Panc1 (cell line): ENCODE measurements around the gene SKI. TPM values are rescaled to one million over a fixed set of nuclear protein-coding genes. Genes with fewer than 3 reads are reported as not detected.

Experiments used
- ATAC-seq: fragments of 200-7000 bp; cut with Tn5 transposase; 2 replicates; pipeline ENCODE4 v1.9.1; 2020; ENCODE audit warnings: mild to moderate bottlenecking, moderate library complexity
- BruUV-seq: library from RNA; stranded (reverse); fragments of 400-500 nt; replicated peaks from 2 replicates; lab custom pipeline; 2021; lab: Mats Ljungman, UMichigan
- CTCF ChIA-PET: fragments of 300-600 bp; sonication (Branson Sonifier 250); formaldehyde crosslinking; loops from one replicate; lab custom pipeline; 2022; ENCODE audit warnings: antibody characterized with exemption; lab: Charles Lee
- POLR2A ChIA-PET: fragments of 300-600 bp; sonication (Branson Sonifier 250); formaldehyde crosslinking; loops from one replicate; lab custom pipeline; 2022; ENCODE audit warnings: antibody characterized with exemption; lab: Charles Lee
- DNase-seq: peaks from one replicate; pipeline ENCODE4 v3.0.0-alpha.2; 2010; ENCODE audit warnings: low read depth, low spot score
- H3K27ac ChIP-seq: 2 replicates; pipeline ENCODE4 v1.5.1; 2011; ENCODE audit warnings: mild to moderate bottlenecking, low read length, inconsistent platforms
- H3K27me3 ChIP-seq: fragments of 200-500 bp; sonication (Bioruptor generic); 2 replicates; pipeline ENCODE4 v1.6.0; 2014; ENCODE audit warnings: low read length, inconsistent platforms; ENCODE audit not compliant: control insufficient read depth, insufficient read depth
- H3K36me3 ChIP-seq: fragments of 200-500 bp; sonication (Bioruptor generic); 2 replicates; pipeline ENCODE4 v1.5.1; 2014; ENCODE audit warnings: inconsistent platforms, mild to moderate bottlenecking, low read length, moderate library complexity; ENCODE audit not compliant: control insufficient read depth, insufficient read depth
- H3K4me1 ChIP-seq: 2 replicates; pipeline ENCODE4 v1.5.1; 2011; ENCODE audit warnings: inconsistent platforms, mild to moderate bottlenecking, low read length, moderate library complexity; ENCODE audit not compliant: control insufficient read depth, insufficient read depth
- H3K4me3 ChIP-seq, 2 experiments: 2 replicates each; pipeline ENCODE4 v1.5.1; 2011 to 2012; ENCODE audit warnings: low read depth in 2 of 2, low read length in 2 of 2, mild to moderate bottlenecking in 2 of 2, inconsistent platforms in 1 of 2, moderate library complexity in 1 of 2
- H3K9me3 ChIP-seq: fragments of 200-500 bp; sonication (Bioruptor generic); 2 replicates; pipeline ENCODE4 v1.5.1; 2014; ENCODE audit warnings: low read depth, mild to moderate bottlenecking, inconsistent platforms, low read length, moderate library complexity; ENCODE audit not compliant: control insufficient read depth, insufficient read depth
- CTCF ChIP-seq: fragments of 450-650 bp; IDR thresholded peaks from 2 replicates; pipeline ENCODE4 v1.5.1; 2017; ENCODE audit warnings: mild to moderate bottlenecking
- POLR2AphosphoS5 ChIP-seq: IDR thresholded peaks from 2 replicates; pipeline ENCODE4 v1.6.1; 2012; ENCODE audit warnings: mild to moderate bottlenecking, low read depth, low read length, moderate library complexity
- SIN3A ChIP-seq: IDR thresholded peaks from 2 replicates; pipeline ENCODE4 v1.6.1; 2012; ENCODE audit warnings: low read depth, mild to moderate bottlenecking, low read length, moderate library complexity, borderline replicate concordance; ENCODE audit not compliant: insufficient read depth
- TCF7L2 ChIP-seq: IDR thresholded peaks from 2 replicates; pipeline ENCODE4 v1.6.1; 2011; ENCODE audit warnings: mild to moderate bottlenecking, low read depth, low read length, inconsistent platforms
- in situ Hi-C: cut with HindIII; loops from 2 replicates; pipeline ENCODE4 v1.10.0; 2016; ENCODE audit warnings: low sequenced_read_pairs, low pct_unique_long_range_greater_than_20kb
- intact Hi-C: fragments of 100-400 bp; cut with micrococcal nuclease; formaldehyde crosslinking; loops from one replicate; pipeline ENCODE4 v1.10.0; 2022; ENCODE audit not compliant: unreplicated experiment
- total RNA-seq: library from RNA; stranded (reverse); gene quantifications from one replicate; pipeline ENCODE4 v1.2.1, GENCODE V29; 2021; ENCODE audit not compliant: unreplicated experiment
- TF ChIP-seq, protein P1 (sequence below), 2 experiments: IDR thresholded peaks; 2 replicates each; pipeline ENCODE4 v1.6.1; 2011 to 2012; ENCODE audit warnings: low read depth in 2 of 2, control low read depth in 1 of 2, low read length in 1 of 2, mild to moderate bottlenecking in 1 of 2, moderate library complexity in 1 of 2; ENCODE audit not compliant: insufficient read depth in 1 of 2

The SKI gene
- total RNA-seq, 1 experiment from 2014 or later, result 63.2 TPM

- ATAC-seq, result no peak
- Histone ChIP-seq H3K27ac (peak overlapping the region; percentile 90), H3K4me3 (peak overlapping the region in 1 of 2 experiments; percentile 71; a peak in 3 of 4 replicates), H3K4me1 (peaks cover 37% of the 10 kb centered on the region), H3K9me3 (no peaks in the 10 kb centered on the region), H3K27me3 (no peaks in the 10 kb centered on the region), H3K36me3 (no peaks in the 10 kb centered on the region; the same call in 1 of the 2 replicates)
- TF ChIP-seq TCF7L2 (no peak), POLR2AphosphoS5 (no peak), CTCF (no peak), SIN3A (no peak)
- TF ChIP-seq, protein P1, sequence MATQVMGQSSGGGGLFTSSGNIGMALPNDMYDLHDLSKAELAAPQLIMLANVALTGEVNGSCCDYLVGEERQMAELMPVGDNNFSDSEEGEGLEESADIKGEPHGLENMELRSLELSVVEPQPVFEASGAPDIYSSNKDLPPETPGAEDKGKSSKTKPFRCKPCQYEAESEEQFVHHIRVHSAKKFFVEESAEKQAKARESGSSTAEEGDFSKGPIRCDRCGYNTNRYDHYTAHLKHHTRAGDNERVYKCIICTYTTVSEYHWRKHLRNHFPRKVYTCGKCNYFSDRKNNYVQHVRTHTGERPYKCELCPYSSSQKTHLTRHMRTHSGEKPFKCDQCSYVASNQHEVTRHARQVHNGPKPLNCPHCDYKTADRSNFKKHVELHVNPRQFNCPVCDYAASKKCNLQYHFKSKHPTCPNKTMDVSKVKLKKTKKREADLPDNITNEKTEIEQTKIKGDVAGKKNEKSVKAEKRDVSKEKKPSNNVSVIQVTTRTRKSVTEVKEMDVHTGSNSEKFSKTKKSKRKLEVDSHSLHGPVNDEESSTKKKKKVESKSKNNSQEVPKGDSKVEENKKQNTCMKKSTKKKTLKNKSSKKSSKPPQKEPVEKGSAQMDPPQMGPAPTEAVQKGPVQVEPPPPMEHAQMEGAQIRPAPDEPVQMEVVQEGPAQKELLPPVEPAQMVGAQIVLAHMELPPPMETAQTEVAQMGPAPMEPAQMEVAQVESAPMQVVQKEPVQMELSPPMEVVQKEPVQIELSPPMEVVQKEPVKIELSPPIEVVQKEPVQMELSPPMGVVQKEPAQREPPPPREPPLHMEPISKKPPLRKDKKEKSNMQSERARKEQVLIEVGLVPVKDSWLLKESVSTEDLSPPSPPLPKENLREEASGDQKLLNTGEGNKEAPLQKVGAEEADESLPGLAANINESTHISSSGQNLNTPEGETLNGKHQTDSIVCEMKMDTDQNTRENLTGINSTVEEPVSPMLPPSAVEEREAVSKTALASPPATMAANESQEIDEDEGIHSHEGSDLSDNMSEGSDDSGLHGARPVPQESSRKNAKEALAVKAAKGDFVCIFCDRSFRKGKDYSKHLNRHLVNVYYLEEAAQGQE (IDR thresholded peaks at IDR 0.05; ENCODE audit: insufficient read depth in 1 of 2, low read depth in 2 of 2, low read length in 1 of 2), result no peak
- in situ Hi-C loops (loop anchor here (10.0 kb wide), 1 partner anchor 202 kb away; the partner anchor contains the start of genes MORN1 and RER1), intact Hi-C loops (loop anchor here (10.0 kb wide), 1 partner anchor 122 kb away; no protein-coding TSS in a partner anchor)
- no TSS peak for BruUV-seq
- CTCF ChIA-PET, result no interaction called here
- no peak for DNase-seq
- POLR2A ChIA-PET, result no interaction called here
Observed at GRCh38 chr1:2192031-2192995, 35.8 kb upstream of the SKI start.

DNA sequence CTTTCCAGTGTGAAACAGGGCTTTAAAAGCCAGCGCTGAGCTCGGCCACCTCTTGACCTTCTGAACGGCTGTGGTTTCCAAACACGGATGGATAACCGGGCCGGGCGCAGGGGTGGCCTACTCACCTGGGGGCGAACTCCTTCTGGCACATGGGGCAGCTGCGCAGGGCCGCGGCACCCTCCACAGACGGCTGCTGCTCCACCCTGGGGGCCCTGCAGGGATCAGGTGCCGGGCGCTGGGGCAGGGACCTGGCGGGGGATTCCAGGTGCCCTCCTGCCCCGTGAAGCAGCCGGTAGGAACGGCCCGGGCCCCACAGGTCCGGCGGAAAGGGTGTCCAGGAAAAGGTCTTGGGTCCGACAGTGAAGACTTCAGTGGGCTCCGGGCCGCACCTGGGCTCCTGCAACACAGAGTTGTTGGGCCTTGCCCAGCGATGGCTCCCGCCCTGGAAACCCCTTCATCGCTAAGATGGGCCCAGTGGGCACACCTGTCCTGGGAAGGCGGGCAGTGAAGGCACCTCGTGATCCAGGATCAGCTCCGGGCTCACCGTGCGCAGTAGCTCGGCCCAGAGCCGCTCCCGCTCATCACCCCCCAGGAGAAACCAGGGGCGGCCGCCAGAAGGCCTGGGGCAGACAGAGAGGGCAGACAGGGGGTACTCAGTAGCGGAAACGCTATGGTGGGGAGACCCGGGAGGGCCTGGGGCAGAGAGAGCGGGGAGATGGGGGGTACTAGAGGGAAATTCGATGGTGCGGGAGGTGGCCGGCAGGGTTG lies 34.4 kb upstream of the SKI start:
- H3K4me1 ChIP-seq, result peaks cover 41% of the 10 kb centered on the region
- H3K27me3 ChIP-seq, result no peaks in the 10 kb centered on the region
- H3K36me3 ChIP-seq, result no peaks in the 10 kb centered on the region; the same call in 1 of the 2 replicates
- no peak for DNase-seq
- in situ Hi-C loops (loop anchor here (10.0 kb wide), 1 partner anchor 201 kb away; the partner anchor contains the start of genes MORN1 and RER1), intact Hi-C loops (loop anchor here (2.0 to 10.0 kb wide), 2 partner anchors 121 to 187 kb away; no protein-coding TSS in a partner anchor)
- CTCF ChIA-PET, result interaction anchor here (1.2 kb wide), 1 partner anchor 35 kb away, joined by 5 read pairs; no protein-coding TSS in a partner anchor
- H3K9me3 ChIP-seq, result no peaks in the 10 kb centered on the region
- TF ChIP-seq CTCF (no peak), TCF7L2 (no peak), SIN3A (no peak), POLR2AphosphoS5 (no peak)
- TF ChIP-seq, protein P1 (IDR thresholded peaks at IDR 0.05; ENCODE audit: insufficient read depth in 1 of 2, low read depth in 2 of 2, low read length in 1 of 2), result no peak
- peak overlapping the region; percentile 63 to 71 for H3K4me3 ChIP-seq
- ATAC-seq, result no peak
- no TSS peak for BruUV-seq
- peak overlapping the region; percentile 90 for H3K27ac ChIP-seq
- POLR2A ChIA-PET, result no interaction called here
